ENCODE data around the gene CSNK1A1L. TPM values are rescaled to one million over a fixed set of nuclear protein-coding genes. Genes with fewer than 3 reads are reported as not detected.
A peak's percentile ranks its signal among the peaks of the same experiment; 100 is the strongest.

CSNK1A1L gene
- total and polyA plus RNA-seq, 2 of the 8 experiments (the other 6 are each of a cell fraction or from before 2014, with no cell fraction given), result not detected

- Histone ChIP-seq H2BK20ac (ENCODE audit: low read length) (no peak overlapping the region), H3K23me2 (ENCODE audit: low read depth, low read length) (no peaks in the 10 kb centered on the region), H2BK15ac (ENCODE audit: low read length) (no peak overlapping the region), H3K14ac (ENCODE audit: insufficient read length) (no peak overlapping the region), H3K4ac (replicated peaks; ENCODE audit: insufficient read length, low read depth, low read length) (no peak overlapping the region), H2BK5ac (ENCODE audit: low read depth, low read length) (no peak overlapping the region), H3K27me3 (replicated peaks in 1 of 4; ENCODE audit: control insufficient read depth in 3 of 4, extremely low read depth in 1 of 4, insufficient read depth in 3 of 4, low read length in 3 of 4) (no peaks in the 10 kb centered on the region), H3K18ac (ENCODE audit: extremely low read depth, low read length) (no peak overlapping the region), H2AFZ (ENCODE audit: low read length) (no peak overlapping the region), H3K4me2 (ENCODE audit: insufficient read depth in 1 of 2, low read depth in 2 of 2, low read length in 2 of 2) (no peak overlapping the region), H3K4me3 (ENCODE audit: extremely low read depth in 1 of 4, insufficient read depth in 2 of 4, low read depth in 3 of 4, low read length in 4 of 4) (no peak overlapping the region), H4K5ac (ENCODE audit: insufficient read length, low read depth, low read length) (no peak overlapping the region), H3K4me1 (replicated peaks in 1 of 4; ENCODE audit: control insufficient read depth in 3 of 4, insufficient read depth in 4 of 4, low read length in 3 of 4) (peaks cover 0 to 5% (median 2%) of the 10 kb centered on the region in 4 experiments; a peak in 2 of 7 replicates), H3K36me3 (ENCODE audit: control insufficient read depth in 2 of 4, insufficient read depth in 4 of 4, low read length in 3 of 4) (no peaks in the 10 kb centered on the region), H2BK120ac (replicated peaks; ENCODE audit: low read depth, low read length) (peak overlapping the region; percentile 47), H4K91ac (replicated peaks; ENCODE audit: insufficient read length, low read length) (no peak overlapping the region), H3K27ac (ENCODE audit: low read depth, low read length) (no peak overlapping the region), H4K20me1 (replicated peaks in 1 of 2; ENCODE audit: control insufficient read depth in 1 of 2, insufficient read depth in 2 of 2, low read length in 2 of 2) (no peaks in the 10 kb centered on the region), H2AK5ac (ENCODE audit: low read depth, low read length) (no peak overlapping the region), H3K56ac (replicated peaks; ENCODE audit: insufficient read length, low read depth, low read length) (no peak overlapping the region), H3K9me3 (ENCODE audit: insufficient read depth in 2 of 2, low read depth in 1 of 2, low read length in 1 of 2) (peaks cover 0 to 6% of the 10 kb centered on the region in 2 experiments; a peak in 1 of 4 replicates), H2BK12ac (ENCODE audit: low read depth, low read length) (peak overlapping the region; percentile 52; the same call in 1 of the 2 replicates), H3K79me1 (ENCODE audit: low read depth, low read length) (no peaks in the 10 kb centered on the region), H3K79me2 (ENCODE audit: control insufficient read depth in 1 of 2, insufficient read depth in 2 of 2, low read length in 2 of 2) (no peaks in the 10 kb centered on the region), H3K23ac (ENCODE audit: insufficient read length) (no peak overlapping the region), H3K9ac (replicated peaks in 1 of 4; ENCODE audit: extremely low read depth in 1 of 4, low read depth in 3 of 4, low read length in 3 of 4) (no peak overlapping the region), H4K8ac (ENCODE audit: extremely low read depth, insufficient read depth, low read length) (no peak overlapping the region)
- DNase-seq (ENCODE audit: low read depth in 1 of 2, low spot score in 2 of 2), result no peak
- ChIA-PET CTCF (ENCODE audit: partially characterized antibody) (interaction anchor here (1.1 to 1.2 kb wide), 3 partner anchors 31 to 163 kb away, joined by 3 read pairs; no protein-coding TSS in a partner anchor), POLR2A (ENCODE audit: partially characterized antibody) (no interaction called here)
- FAIRE-seq, result no peak
- 94% methylated on average over 4 of the region's 4 CpGs; no CpG with 5 or more reads in 1 of the 2 experiments for WGBS, 2 experiments (ENCODE audit: extremely low coverage in 1 of 2, insufficient coverage in 1 of 2, insufficient read length in 1 of 2, insufficient replicate concordance in 2 of 2, low coverage in 1 of 2, low lambda C conversion rate in 2 of 2, missing lambda C conversion rate in 1 of 2)
- TF ChIP-seq RXRA (IDR thresholded peaks at IDR 0.05; ENCODE audit: insufficient read depth, low read depth, low read length) (no peak), ATF2 (IDR thresholded peaks at IDR 0.05; ENCODE audit: low read length) (no peak), SIN3A (conservative IDR thresholded peaks at IDR 0.05 in 1 of 2, IDR thresholded peaks at IDR 0.05 in 1 of 2; ENCODE audit: low read depth in 1 of 2, low read length in 2 of 2) (no peak), PHF8 (conservative IDR thresholded peaks at IDR 0.05; ENCODE audit: low read depth, low read length) (no peak), SRF (IDR thresholded peaks at IDR 0.05; ENCODE audit: low read depth, low read length) (no peak), NRF1 (IDR thresholded peaks at IDR 0.05; ENCODE audit: low read depth, low read length) (no peak), TCF12 (IDR thresholded peaks at IDR 0.05; ENCODE audit: low read depth, low read length) (no peak)
Observed at GRCh38 chr13:37107456-37107855, 2.0 kb upstream of the CSNK1A1L start.

Data from H1 (cell line).